ENCODE measurements around the gene SPG11.

- TF ChIP-seq CTCF (IDR thresholded peaks at IDR 0.05), result no peak
- TF ChIP-seq EP300 (IDR thresholded peaks at IDR 0.05), result no peak
- TF ChIP-seq POLR2AphosphoS5 (IDR thresholded peaks at IDR 0.05), result peak; percentile 79 to 92 (median 90)
These were observed 49.0 kb upstream of the SPG11 start for GRCh38 chr15:44712346-44713005.
